Measurements from ENCODE around the gene PUM1. TPM values are rescaled to one million over a fixed set of nuclear protein-coding genes. Genes with fewer than 3 reads are reported as not detected.

Gene PUM1
- total RNA-seq, 1 experiment from 2014 or later, result 110 TPM

GRCh38 chr1:31007462-31007991 is 58.0 kb downstream of the PUM1 start:
- no peaks in the 10 kb centered on the region for H3K27me3 Mint-ChIP-seq (ENCODE audit: insufficient read depth, unreplicated experiment)
- ChIA-PET CTCF (interaction anchor here (0.6 to 1.1 kb wide), 3 partner anchors 9 to 329 kb away, joined by 3 read pairs; no protein-coding TSS in a partner anchor), POLR2A (interaction anchor here (0.9 to 3.3 kb wide), 13 partner anchors 9 to 57 kb away, joined by 3 to 22 read pairs (median 4); partner anchors contain the start of gene PUM1)
- peaks cover 51% of the 10 kb centered on the region for H3K4me1 Mint-ChIP-seq (ENCODE audit: insufficient read depth, unreplicated experiment)
- peak; percentile 72 for DNase-seq (ENCODE audit: unreplicated experiment)
- no TSS peak for BruUV-seq (replicated peaks)
- H3K4me3 Mint-ChIP-seq (ENCODE audit: unreplicated experiment), result peak overlapping the region; percentile 56
- no peak for TF ChIP-seq CTCF (IDR thresholded peaks at IDR 0.05; ENCODE audit: unreplicated experiment)
- no peaks in the 10 kb centered on the region for H3K9me3 Mint-ChIP-seq (ENCODE audit: unreplicated experiment)
- H3K27ac Mint-ChIP-seq (ENCODE audit: low read depth, unreplicated experiment), result peak overlapping the region; percentile 65
- intact Hi-C loops (cut with micrococcal nuclease), result no loop called here
- peaks cover 66% of the 10 kb centered on the region for H3K36me3 Mint-ChIP-seq (ENCODE audit: insufficient read depth, unreplicated experiment)

DNA sequence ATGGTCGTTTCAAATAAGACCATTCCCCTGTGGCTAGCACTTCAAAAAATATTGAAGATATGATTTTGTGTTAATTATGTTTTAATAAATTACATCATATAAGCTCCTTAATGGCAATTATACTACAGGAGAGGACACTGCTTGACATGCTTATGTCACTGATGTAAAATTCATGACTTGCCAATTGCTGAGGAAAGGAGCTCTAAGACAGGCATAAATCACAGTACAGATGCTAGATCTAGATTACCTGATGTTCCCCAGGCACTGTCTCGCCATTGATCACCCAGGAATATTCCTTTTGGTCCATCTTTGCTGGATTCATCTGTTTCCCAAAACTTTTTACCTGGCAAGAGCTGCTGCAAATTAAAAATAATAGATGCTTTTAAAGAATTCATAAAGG is 58.8 kb downstream of the PUM1 start:
- peak overlapping the region; percentile 56 for H3K4me3 Mint-ChIP-seq (ENCODE audit: unreplicated experiment)
- BruUV-seq (replicated peaks), result no TSS peak

DNA sequence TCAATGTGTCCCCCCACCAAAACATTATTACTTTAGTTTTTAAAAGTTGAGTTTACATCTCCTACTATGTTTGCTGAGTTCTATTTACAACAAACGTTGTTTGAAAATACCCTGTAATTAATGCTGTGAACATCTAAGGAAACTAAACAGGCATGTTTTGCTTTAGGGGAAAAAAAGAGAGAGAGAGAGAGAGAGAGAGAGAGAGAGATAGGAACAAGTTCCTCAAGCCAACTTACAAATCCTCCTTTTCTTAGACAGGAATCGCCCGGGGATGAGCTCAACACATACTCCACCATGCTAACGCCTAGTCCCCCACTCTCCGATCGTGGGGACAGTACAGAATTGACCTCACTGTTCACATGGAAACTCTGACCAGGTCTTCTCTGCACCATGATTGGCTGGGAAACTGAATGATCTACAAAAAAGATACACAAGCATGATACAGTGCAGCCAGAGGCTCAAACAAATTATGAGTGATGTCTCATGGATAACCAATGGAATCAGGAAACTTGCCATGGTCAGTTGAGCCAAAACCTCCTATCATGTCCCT is 59.8 kb downstream of the PUM1 start:
- Mint-ChIP-seq H3K4me3 (ENCODE audit: unreplicated experiment) (no peak overlapping the region), H3K27ac (ENCODE audit: low read depth, unreplicated experiment) (peak overlapping the region; percentile 31), H3K4me1 (ENCODE audit: insufficient read depth, unreplicated experiment) (peaks cover 38% of the 10 kb centered on the region), H3K9me3 (ENCODE audit: unreplicated experiment) (no peaks in the 10 kb centered on the region), H3K27me3 (ENCODE audit: insufficient read depth, unreplicated experiment) (no peaks in the 10 kb centered on the region), H3K36me3 (ENCODE audit: insufficient read depth, unreplicated experiment) (peaks cover 75% of the 10 kb centered on the region)
- ChIA-PET POLR2A (interaction anchor here (1.1 to 3.3 kb wide), 5 partner anchors 10 to 59 kb away, joined by 4 to 22 read pairs (median 10); partner anchors contain the start of gene PUM1), CTCF (interaction anchor here (0.7 to 1.4 kb wide), 2 partner anchors 13 to 19 kb away, joined by 4 read pairs; no protein-coding TSS in a partner anchor)
- intact Hi-C loops (cut with micrococcal nuclease), result no loop called here
- BruUV-seq (replicated peaks), result no TSS peak
- no peak for TF ChIP-seq CTCF (IDR thresholded peaks at IDR 0.05; ENCODE audit: unreplicated experiment)
- no peak for DNase-seq (ENCODE audit: unreplicated experiment)

More for the DNA sequence above, 58.8 kb downstream of the PUM1 start:
- Mint-ChIP-seq H3K9me3 (ENCODE audit: unreplicated experiment) (no peaks in the 10 kb centered on the region), H3K36me3 (ENCODE audit: insufficient read depth, unreplicated experiment) (peaks cover 70% of the 10 kb centered on the region), H3K4me1 (ENCODE audit: insufficient read depth, unreplicated experiment) (peaks cover 43% of the 10 kb centered on the region), H3K27me3 (ENCODE audit: insufficient read depth, unreplicated experiment) (no peaks in the 10 kb centered on the region), H3K27ac (ENCODE audit: low read depth, unreplicated experiment) (peak overlapping the region; percentile 65)
- ChIA-PET CTCF (interaction anchor here (1.1 kb wide), 1 partner anchor 8 kb away, joined by 3 read pairs; no protein-coding TSS in a partner anchor), POLR2A (interaction anchor here (0.7 to 3.3 kb wide), 14 partner anchors 8 to 290 kb away, joined by 3 to 22 read pairs (median 4); partner anchors contain the start of genes PUM1, SNRNP40 and ZCCHC17)
- intact Hi-C loops (cut with micrococcal nuclease), result no loop called here
- no peak for DNase-seq (ENCODE audit: unreplicated experiment)
- TF ChIP-seq CTCF (IDR thresholded peaks at IDR 0.05; ENCODE audit: unreplicated experiment), result no peak

DNA sequence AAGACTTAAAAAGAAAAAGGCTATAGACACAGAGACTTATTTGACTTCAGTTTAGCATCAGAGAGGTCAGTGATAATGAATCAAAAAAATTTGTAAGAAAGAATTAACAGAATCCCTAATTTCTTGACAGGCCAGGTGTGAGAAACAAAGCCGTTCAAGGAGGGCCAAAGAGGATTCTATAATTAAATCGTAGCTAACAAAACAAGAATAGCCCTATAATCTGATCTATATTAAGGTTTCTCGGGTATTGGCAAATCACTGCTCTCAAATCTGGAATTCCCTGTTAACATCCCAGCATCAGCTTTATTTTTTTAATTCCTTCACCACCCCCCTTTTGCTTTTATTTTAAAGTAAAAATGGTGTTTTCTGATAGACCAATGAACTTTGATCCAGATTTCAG is 60.3 kb downstream of the PUM1 start:
- intact Hi-C loops (cut with micrococcal nuclease), result no loop called here
- DNase-seq (ENCODE audit: unreplicated experiment), result no peak
- no peak overlapping the region for H3K4me3 Mint-ChIP-seq (ENCODE audit: unreplicated experiment)
- POLR2A ChIA-PET, result interaction anchor here (1.4 to 3.3 kb wide), 2 partner anchors 13 to 60 kb away, joined by 4 to 17 read pairs; partner anchors contain the start of gene PUM1
- no peaks in the 10 kb centered on the region for H3K27me3 Mint-ChIP-seq (ENCODE audit: insufficient read depth, unreplicated experiment)
- peaks cover 75% of the 10 kb centered on the region for H3K36me3 Mint-ChIP-seq (ENCODE audit: insufficient read depth, unreplicated experiment)
- no peaks in the 10 kb centered on the region for H3K9me3 Mint-ChIP-seq (ENCODE audit: unreplicated experiment)
- H3K4me1 Mint-ChIP-seq (ENCODE audit: insufficient read depth, unreplicated experiment), result peaks cover 33% of the 10 kb centered on the region
- CTCF ChIA-PET, result interaction anchor here (0.7 to 1.4 kb wide), 2 partner anchors 13 to 19 kb away, joined by 4 read pairs; no protein-coding TSS in a partner anchor
- BruUV-seq (replicated peaks), result TSS peak; percentile 18
- TF ChIP-seq CTCF (IDR thresholded peaks at IDR 0.05; ENCODE audit: unreplicated experiment), result no peak
- peak overlapping the region; percentile 31 for H3K27ac Mint-ChIP-seq (ENCODE audit: low read depth, unreplicated experiment)

All from MCF 10A (cell line).